Measurements from ENCODE around the gene GID4. TPM values are rescaled to one million over a fixed set of nuclear protein-coding genes. Genes with fewer than 3 reads are reported as not detected.

Gene GID4
- total and polyA plus RNA-seq, 2 donors (not counting 1 experiment from before 2014, with no cell fraction given): 9.0 to 10.2 TPM

- no peak for DNase-seq (ENCODE audit: low read depth in 2 of 2)
- Histone ChIP-seq H3K9me3 (ENCODE audit: control insufficient read depth, insufficient read depth, low read depth, low read length) (no peaks in the 10 kb centered on the region), H3K4me3 (replicated peaks in 1 of 4; ENCODE audit: control extremely low read depth in 1 of 4, insufficient read depth in 1 of 4, low read depth in 3 of 4, low read length in 4 of 4) (no peak overlapping the region), H3K79me2 (ENCODE audit: control insufficient read depth, insufficient read depth, low read length) (no peaks in the 10 kb centered on the region), H3K9ac (ENCODE audit: insufficient read depth, low read length) (no peak overlapping the region), H4K20me1 (ENCODE audit: control insufficient read depth, extremely low read depth, insufficient read depth, low read length) (no peaks in the 10 kb centered on the region), H3K27ac (ENCODE audit: insufficient read depth, low read length) (no peak overlapping the region), H3K4me1 (ENCODE audit: control insufficient read depth, extremely low read depth, insufficient read depth, low read length) (no peaks in the 10 kb centered on the region), H2AFZ (ENCODE audit: low read length) (no peak overlapping the region), H3K36me3 (ENCODE audit: control insufficient read depth, insufficient read depth, low read length) (peaks cover 3% of the 10 kb centered on the region), H3K27me3 (ENCODE audit: control insufficient read depth, insufficient read depth, low read length) (no peaks in the 10 kb centered on the region), H3K4me2 (ENCODE audit: extremely low read depth, insufficient read depth, low read length) (no peak overlapping the region)
- no peak for TF ChIP-seq EZH2 (IDR thresholded peaks at IDR 0.05; ENCODE audit: low read length, missing control alignments)
- TF ChIP-seq CTCF (conservative IDR thresholded peaks at IDR 0.05 in 1 of 2, IDR thresholded peaks at IDR 0.05 in 1 of 2; ENCODE audit: low read depth in 1 of 2, low read length in 2 of 2): no peak
Measured at GRCh38 chr17:18015593-18015992, 23.6 kb upstream of the GID4 start.

- no peak overlapping the region for H3K4me3 ChIP-seq (replicated peaks in 1 of 4; ENCODE audit: control extremely low read depth in 1 of 4, insufficient read depth in 1 of 4, low read depth in 3 of 4, low read length in 4 of 4)
- no peak overlapping the region for H3K9ac ChIP-seq (ENCODE audit: insufficient read depth, low read length)
- no peak overlapping the region for H2AFZ ChIP-seq (ENCODE audit: low read length)
- no peak for DNase-seq (ENCODE audit: low read depth in 2 of 2)
- H3K27ac ChIP-seq (ENCODE audit: insufficient read depth, low read length): no peak overlapping the region
- H3K36me3 ChIP-seq (ENCODE audit: control insufficient read depth, insufficient read depth, low read length): peaks cover 4% of the 10 kb centered on the region
- H4K20me1 ChIP-seq (ENCODE audit: control insufficient read depth, extremely low read depth, insufficient read depth, low read length): no peaks in the 10 kb centered on the region
- H3K79me2 ChIP-seq (ENCODE audit: control insufficient read depth, insufficient read depth, low read length): no peaks in the 10 kb centered on the region
- no peaks in the 10 kb centered on the region for H3K27me3 ChIP-seq (ENCODE audit: control insufficient read depth, insufficient read depth, low read length)
- no peak overlapping the region for H3K4me2 ChIP-seq (ENCODE audit: extremely low read depth, insufficient read depth, low read length)
- TF ChIP-seq EZH2 (IDR thresholded peaks at IDR 0.05; ENCODE audit: low read length, missing control alignments) (no peak), CTCF (conservative IDR thresholded peaks at IDR 0.05 in 1 of 2, IDR thresholded peaks at IDR 0.05 in 1 of 2; ENCODE audit: low read depth in 1 of 2, low read length in 2 of 2) (no peak)
- no peaks in the 10 kb centered on the region for H3K4me1 ChIP-seq (ENCODE audit: control insufficient read depth, extremely low read depth, insufficient read depth, low read length)
- H3K9me3 ChIP-seq (ENCODE audit: control insufficient read depth, insufficient read depth, low read depth, low read length): no peaks in the 10 kb centered on the region
Measured at GRCh38 chr17:18016426-18016825, 22.8 kb upstream of the GID4 start.

- Histone ChIP-seq H3K36me3 (ENCODE audit: control insufficient read depth, insufficient read depth, low read length) (peaks cover 4% of the 10 kb centered on the region), H2AFZ (ENCODE audit: low read length) (no peak overlapping the region), H3K9me3 (ENCODE audit: control insufficient read depth, insufficient read depth, low read depth, low read length) (no peaks in the 10 kb centered on the region), H3K4me2 (ENCODE audit: extremely low read depth, insufficient read depth, low read length) (no peak overlapping the region), H3K27me3 (ENCODE audit: control insufficient read depth, insufficient read depth, low read length) (no peaks in the 10 kb centered on the region), H4K20me1 (ENCODE audit: control insufficient read depth, extremely low read depth, insufficient read depth, low read length) (no peaks in the 10 kb centered on the region), H3K4me3 (replicated peaks in 1 of 4; ENCODE audit: control extremely low read depth in 1 of 4, insufficient read depth in 1 of 4, low read depth in 3 of 4, low read length in 4 of 4) (no peak overlapping the region), H3K79me2 (ENCODE audit: control insufficient read depth, insufficient read depth, low read length) (no peaks in the 10 kb centered on the region), H3K27ac (ENCODE audit: insufficient read depth, low read length) (no peak overlapping the region), H3K4me1 (ENCODE audit: control insufficient read depth, extremely low read depth, insufficient read depth, low read length) (no peaks in the 10 kb centered on the region), H3K9ac (ENCODE audit: insufficient read depth, low read length) (no peak overlapping the region)
- peak in 1 of 2 donors; percentile 71 for DNase-seq (ENCODE audit: low read depth in 2 of 2)
- TF ChIP-seq CTCF (conservative IDR thresholded peaks at IDR 0.05 in 1 of 2, IDR thresholded peaks at IDR 0.05 in 1 of 2; ENCODE audit: low read depth in 1 of 2, low read length in 2 of 2) (no peak), EZH2 (IDR thresholded peaks at IDR 0.05; ENCODE audit: low read length, missing control alignments) (no peak)
Measured at GRCh38 chr17:18017958-18018357, 21.2 kb upstream of the GID4 start.

Data from fibroblast of lung (primary cell).